ENCODE data around the gene AMOTL2.

Gene AMOTL2

DNA sequence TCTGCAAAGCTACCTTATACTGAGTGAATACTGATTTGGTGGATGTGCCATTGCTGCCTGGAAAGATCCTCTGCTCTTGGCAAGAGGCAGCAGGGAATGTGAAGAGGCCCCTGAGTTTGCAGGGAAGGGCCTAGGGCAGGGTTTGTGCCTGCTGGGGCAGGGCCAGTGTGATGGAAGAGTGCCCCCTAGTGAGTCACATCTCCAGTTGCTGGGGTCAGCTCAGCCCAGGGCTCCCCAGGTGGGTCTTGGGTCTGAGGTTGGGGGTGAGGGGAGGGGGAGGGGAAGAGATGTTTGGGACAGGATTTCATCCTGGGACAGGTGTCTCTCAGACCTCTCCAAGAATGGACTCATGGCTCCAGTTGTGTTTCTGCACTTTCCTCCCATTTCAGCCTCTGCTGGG lies 4.1 kb upstream of the AMOTL2 start:
- no peak for DNase-seq

DNA sequence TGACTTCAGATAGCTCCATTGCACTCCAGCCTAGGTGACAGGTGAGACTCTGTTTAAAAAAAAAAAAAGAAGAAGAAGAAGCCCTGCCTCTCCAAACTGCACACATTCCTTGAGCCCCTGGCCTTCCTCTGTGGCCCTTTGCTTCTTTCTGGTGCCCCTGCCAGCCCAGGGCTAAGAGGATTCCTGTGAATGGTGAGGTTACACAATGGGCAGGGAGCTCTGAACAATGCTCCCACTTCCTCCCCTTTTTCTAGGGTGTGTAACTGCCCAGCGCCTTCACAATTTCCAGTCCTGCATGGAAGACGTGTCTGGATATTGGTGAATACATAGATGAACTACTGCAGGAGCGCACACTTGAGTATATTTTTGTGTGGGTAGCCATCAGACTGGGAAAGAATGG lies 3.6 kb upstream of the AMOTL2 start:
- no peak for DNase-seq

- no peak for DNase-seq
Observed at GRCh38 chr3:134376786-134377426, 2.7 kb upstream of the AMOTL2 start.

GRCh38 chr3:134376385-134376765 lies 2.1 kb upstream of the AMOTL2 start:
- no peak for DNase-seq

- DNase-seq, result no peak
Observed at GRCh38 chr3:134375582-134376384, 1.5 kb upstream of the AMOTL2 start.

- DNase-seq, result no peak
Observed at GRCh38 chr3:134374791-134375581, 739 bp upstream of the AMOTL2 start.

DNA sequence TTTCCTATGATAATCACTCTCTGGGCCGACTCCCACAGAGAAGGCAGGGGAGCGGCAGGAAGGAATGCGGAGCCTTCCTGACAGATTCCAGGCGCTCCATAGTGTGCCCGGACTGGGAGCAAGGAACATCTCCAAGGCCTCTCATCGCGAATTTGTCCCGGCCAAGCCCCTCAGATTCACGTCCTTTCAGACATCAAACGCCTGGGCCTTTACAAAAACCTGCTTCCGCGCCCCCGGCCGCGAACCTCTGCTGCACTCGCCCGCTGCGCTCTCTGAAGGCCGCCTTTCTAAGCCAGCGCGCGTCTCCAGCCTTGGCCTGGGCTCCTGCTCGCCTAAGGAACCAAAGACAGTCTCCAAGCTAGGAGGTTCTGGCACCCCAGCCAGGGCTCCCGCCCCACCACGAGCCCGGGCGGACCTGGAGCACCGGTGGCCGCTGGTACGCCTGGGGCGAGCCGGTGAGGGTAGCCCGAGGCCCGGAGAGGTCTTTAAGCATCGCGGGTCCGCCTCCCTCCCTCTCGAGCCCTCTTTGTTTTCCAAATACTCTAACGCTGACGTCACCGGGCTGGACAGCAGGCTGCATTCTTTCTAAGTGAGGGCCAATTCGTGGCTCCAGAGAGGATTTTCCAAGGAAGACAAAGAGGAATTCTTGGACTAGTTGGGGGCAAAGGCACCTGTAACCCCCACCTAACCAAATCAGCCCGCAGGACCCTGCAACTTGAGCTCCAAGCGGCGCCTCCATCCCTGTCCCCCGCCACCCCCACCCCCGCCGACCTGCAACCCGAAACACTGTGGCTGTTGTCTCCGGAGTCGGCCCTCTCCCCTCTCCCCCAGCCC lies 759 bp downstream of the AMOTL2 start:
- DNase-seq, result no peak

DNA sequence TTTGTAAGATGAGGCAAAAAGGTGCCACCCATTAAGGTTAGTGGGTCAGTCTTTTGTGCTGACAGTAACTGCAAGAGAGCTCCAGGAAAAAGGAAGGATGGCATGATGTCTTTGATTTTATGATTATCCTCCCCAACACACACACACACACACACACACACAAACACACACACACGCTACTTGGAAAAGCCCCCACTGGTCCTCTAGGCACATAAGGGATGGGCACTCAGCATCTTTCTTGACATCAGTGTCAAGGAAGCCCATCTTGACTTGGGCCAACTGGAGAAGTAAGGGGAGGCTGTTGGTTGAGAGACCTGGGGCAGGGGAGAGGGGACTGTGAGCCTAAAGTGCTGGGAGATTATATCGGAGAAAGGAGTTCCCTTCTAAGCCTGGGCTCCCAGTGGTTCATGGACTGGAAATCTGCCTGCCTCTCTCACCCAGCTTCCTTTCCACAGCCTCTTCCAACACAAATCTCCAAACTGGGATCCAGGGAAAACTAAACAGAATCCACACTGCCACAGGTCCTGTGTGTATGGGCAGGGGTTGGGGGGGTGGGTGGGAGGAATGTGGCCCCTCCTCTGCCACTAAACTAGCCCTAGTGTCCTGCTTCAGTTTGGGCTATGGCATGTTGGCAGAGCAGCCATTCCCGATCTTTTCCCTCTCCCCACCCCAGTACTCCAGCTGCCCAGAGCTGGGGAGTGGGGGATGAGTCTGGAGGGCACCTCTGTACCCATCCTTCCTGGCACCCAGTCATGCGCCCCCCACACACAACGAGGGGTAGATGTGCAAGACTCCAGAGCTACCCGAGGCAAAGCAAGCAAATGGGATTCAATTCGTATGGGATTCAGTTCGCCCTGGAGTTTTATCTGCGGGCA lies 1.6 kb downstream of the AMOTL2 start:
- no peak for DNase-seq

- DNase-seq, result no peak
Observed at GRCh38 chr3:134371542-134372324, 2.5 kb downstream of the AMOTL2 start.

DNA sequence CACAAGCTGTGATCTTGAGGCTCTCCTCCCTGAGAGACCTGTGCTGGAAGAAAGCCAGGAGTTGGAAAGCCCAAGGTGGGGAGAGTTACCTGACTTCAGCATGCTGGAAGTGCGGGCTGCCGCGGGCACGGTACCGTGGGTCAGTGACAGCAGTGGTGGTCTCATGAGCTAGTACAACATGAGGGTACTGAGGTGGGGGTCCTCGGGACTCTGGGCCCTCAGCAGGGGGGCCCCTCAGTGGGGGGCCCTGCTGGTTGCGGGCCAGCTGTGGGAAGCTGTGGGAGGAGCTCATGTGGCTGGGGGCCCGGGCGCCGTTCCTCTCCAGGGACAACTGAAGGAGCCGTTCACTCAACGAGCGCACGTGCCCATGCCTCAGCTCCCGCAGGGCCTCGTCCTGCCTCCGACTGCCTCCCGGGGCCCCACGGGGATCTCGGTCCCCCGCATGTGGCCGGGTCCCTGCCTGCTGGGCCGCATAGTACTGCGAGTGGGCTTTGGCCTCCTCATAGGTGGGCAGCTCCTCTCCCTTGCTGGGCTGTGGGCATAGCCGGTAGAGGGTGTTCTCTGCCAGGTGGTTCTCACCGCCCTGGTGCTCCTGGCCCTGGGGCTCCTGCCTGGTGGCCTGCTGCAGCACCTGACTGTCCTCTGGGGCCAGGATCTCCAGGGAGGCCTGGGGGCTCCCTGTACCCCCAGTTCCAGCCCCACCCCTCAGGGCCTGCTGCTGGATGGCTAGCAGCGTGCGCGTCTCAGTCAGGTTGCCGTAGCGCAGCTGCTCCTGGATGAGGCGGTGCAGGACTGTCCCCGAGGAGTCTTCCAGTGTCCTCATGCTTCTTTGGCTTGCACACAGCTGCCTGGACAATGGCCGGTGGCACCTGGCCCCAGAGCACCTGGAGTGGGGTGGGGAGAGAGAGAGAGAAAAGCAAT lies 3.4 kb downstream of the AMOTL2 start:
- no peak for DNase-seq

DNA sequence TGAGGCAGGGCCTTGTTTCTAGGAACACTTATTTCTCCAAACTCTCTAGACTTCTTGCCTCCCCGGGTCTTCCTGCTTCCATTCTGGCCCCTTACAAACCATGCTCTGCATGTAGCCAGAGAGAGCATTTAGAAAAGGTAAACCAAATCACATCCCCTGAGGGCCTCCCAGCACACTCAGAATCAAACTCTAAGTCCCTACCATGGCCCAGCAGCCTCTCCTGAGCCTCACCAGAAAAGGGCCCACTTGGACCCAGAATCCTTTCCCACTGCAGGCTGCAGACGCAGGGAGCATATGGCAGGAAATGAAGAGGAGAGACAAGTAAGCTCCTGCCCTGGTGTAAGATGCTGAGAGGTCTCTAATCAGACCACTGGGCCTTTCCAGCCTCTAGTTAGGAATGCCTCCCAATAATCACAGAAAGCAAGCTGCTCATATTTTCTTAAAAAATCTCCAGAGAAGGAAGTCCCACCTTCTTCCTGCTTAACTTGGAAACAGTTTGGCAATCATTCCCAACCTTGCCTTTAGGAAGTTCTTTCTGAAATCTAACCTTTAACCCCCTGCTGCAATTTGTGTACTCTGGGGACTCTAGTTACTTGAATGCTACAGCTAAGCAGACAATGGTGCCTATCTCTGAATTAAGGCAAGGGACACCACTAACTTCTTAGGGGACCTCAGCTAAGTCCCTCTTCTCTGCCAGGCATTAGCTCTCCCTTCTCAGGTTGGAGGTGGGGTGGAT lies 4.2 kb downstream of the AMOTL2 start:
- DNase-seq, result no peak

GRCh38 chr3:134369231-134369741 lies 5.0 kb downstream of the AMOTL2 start:
- no peak for DNase-seq

DNA sequence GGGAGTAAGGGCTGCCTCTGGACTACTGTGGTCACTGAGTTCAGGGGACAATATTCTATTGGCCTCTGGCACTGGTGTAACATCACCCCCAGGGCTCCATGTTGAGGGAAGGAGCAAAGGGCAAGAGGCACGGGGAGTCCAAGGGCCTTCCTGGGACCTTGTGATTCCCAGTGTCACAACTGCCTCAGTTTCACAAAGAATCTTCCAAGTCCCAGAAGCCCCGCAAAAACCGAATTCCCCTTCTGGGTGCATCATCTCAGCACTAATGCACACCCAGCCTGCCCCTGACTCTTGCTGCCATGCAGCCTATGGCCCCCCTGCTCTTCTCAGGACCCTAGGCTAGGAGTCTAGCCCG lies 5.5 kb downstream of the AMOTL2 start:
- no peak for DNase-seq

DNA sequence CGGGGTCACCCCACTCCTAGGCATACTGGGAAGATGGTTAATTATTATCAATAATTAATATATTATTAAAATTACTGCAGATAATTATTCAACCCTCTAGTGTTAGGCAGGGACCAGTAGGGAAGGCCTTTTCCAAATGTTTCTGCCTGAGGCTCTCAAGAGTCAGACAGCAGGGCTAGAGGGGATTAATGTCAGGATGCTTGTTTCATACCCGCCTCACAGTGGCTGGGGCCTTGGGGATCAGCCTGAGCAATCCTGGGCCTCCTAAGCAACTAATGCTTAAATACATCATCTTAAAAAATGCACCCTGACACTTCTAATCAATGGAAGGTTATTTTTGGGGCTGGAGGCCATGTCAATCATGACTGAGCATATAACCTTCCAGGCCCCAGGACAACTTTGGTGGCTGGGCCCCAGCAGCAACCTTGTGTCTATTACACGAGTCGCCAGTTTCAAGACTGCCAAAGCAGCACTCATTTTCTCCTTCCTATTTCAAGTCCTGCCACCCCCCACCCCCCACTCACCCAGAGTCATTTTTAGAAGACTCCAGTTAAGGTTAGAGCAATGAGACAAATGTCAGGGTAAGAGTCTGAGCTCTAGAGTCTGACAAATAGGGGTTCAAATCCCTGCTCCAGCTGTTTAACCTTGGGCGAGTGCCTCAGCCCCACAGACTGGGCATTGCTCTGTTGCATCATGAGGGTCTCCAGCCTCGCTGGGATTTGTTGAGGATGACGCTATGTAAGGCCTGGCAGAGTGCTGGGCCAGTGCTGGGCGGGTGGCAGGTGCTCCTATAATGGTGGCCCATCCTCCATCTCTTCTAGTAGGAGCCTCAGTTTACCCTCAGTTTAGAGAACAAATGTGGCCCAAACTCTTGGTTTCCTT lies 6.1 kb downstream of the AMOTL2 start:
- no peak for DNase-seq

GRCh38 chr3:134366928-134367811 lies 7.1 kb downstream of the AMOTL2 start:
- DNase-seq, result no peak

DNA sequence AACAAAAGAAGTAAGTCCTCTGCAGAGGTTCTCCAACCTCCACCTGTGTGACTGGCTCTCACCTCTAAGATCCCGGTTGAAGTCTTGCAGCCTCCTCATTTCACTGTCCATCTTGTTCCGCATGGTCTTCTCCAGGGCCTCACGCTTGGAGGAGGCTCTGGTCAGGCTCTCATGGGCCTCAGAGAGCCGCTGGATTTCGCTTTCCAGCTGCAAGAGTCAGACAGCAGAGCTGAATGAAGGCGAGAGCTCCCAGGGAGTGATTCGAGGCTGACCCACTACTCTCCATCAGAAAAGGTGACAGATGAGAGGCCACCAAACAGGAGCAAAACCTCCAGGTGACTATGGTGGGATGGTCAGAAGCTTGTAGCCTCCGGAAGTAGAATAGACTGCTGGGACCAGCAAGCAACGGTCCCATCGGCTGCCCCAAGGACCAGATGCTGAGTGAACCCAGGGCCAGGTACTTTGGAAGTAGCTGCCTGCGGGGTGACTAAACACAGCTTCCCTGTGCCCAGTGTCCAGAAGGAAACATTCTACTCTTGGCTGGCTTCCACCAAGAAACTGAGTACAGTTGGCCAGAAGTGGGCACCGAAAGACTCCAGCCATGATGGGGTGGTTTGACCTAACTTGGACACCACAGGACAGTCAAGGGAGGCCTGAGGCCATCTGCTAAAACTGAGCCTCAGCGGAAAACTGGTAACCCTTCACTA lies 7.9 kb downstream of the AMOTL2 start:
- DNase-seq, result no peak

DNA sequence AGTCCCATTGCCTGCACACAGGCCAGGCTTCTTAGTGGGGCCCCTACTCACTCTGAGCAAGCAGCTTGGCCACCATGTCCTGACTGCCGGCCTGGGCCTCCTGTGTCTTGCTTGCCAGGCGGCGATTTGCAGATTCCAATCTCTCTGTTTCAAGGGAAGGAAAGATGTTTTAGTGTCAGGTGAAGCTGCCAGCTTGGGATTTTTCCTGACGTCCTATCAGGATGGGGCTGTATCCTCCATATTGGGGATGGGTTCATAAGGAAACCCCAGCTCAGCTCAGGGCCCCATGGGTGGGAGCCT lies 8.5 kb downstream of the AMOTL2 start:
- DNase-seq, result no peak

Measured in activated T-cell treated with anti-CD3 and anti-CD28 coated beads for 4 hours (primary cell).